GM12878 (cell line): ENCODE measurements around the gene NOS3. TPM values are rescaled to one million over a fixed set of nuclear protein-coding genes. Genes with fewer than 3 reads are reported as not detected.

ENCODE experiments used
- ATAC-seq: fragments of 200-7000 bp; cut with Tn5 transposase; 3 replicates; pipeline ENCODE4 v1.9.1; 2020; ENCODE audit warnings: mild to moderate bottlenecking, moderate library complexity
- BruUV-seq: library from RNA; stranded (reverse); fragments of 400-500 nt; replicated peaks from 2 replicates; lab custom pipeline; 2021; lab: Mats Ljungman, UMichigan
- CTCF ChIA-PET: fragments of 300-600 bp; sonication (Branson Sonifier 250); formaldehyde crosslinking; extraction: SDS; loops from one replicate; lab custom pipeline; 2021; ENCODE audit warnings: inconsistent platforms; lab: Yijun Ruan, JAX
- POLR2A ChIA-PET: fragments of 350-600 bp; formaldehyde crosslinking; extraction: SDS; loops from one replicate; lab custom pipeline; 2021; ENCODE audit warnings: inconsistent platforms; lab: Charles Lee
- RAD21 ChIA-PET: fragments of 300-600 bp; sonication (Branson Sonifier 250); formaldehyde crosslinking; loops from one replicate; lab custom pipeline; 2023; ENCODE audit warnings: antibody characterized with exemption; ENCODE audit not compliant: unreplicated experiment; lab: Charles Lee
- SMC1A ChIA-PET: fragments of 300-600 bp; sonication (Branson Sonifier 250); formaldehyde crosslinking; loops from one replicate; lab custom pipeline; 2023; ENCODE audit not compliant: unreplicated experiment, uncharacterized antibody; lab: Charles Lee
- DNase-seq: peaks from one replicate; pipeline ENCODE4 v3.0.0-alpha.2; 2011; ENCODE audit warnings: low read depth, low spot score
- FAIRE-seq: peaks from 3 replicates; lab custom pipeline; 2011; peaks lifted over from hg19 to GRCh38; lab: Jason Lieb, UNC
- H2AFZ ChIP-seq: 2 replicates; pipeline ENCODE4 v1.6.0; 2011; ENCODE audit warnings: low read depth, low read length, control low read depth; ENCODE audit not compliant: control insufficient read depth
- H3K27ac ChIP-seq: 2 replicates; pipeline ENCODE4 v1.5.1; 2011; ENCODE audit warnings: control low read depth; ENCODE audit not compliant: control insufficient read depth, insufficient read depth
- H3K27me3 ChIP-seq, 2 experiments: replicated peaks in 1 of 2; 2 replicates each; pipeline versions ENCODE4 v1.6.0 to v1.6.1; 2011; ENCODE audit warnings: low read length in 1 of 2; ENCODE audit not compliant: control insufficient read depth in 2 of 2, insufficient read depth in 2 of 2
- H3K36me3 ChIP-seq, 2 experiments: 2 replicates each; pipeline ENCODE4 v1.5.1; 2011; ENCODE audit warnings: low read length in 1 of 2; ENCODE audit not compliant: control insufficient read depth in 2 of 2, insufficient read depth in 2 of 2
- H3K4me1 ChIP-seq: 2 replicates; pipeline ENCODE4 v1.6.1; 2011; ENCODE audit warnings: mild to moderate bottlenecking, low read length, moderate library complexity, mixed read lengths; ENCODE audit not compliant: control insufficient read depth, insufficient read depth
- H3K4me2 ChIP-seq: 2 replicates; pipeline ENCODE4 v1.6.0; 2011; ENCODE audit warnings: control low read depth; ENCODE audit not compliant: control insufficient read depth, insufficient read depth
- H3K4me3 ChIP-seq: fragments of 200-600 bp; sonication (generic); 2 replicates; pipeline ENCODE4 v1.5.1; 2016
- H3K79me2 ChIP-seq: 2 replicates; pipeline ENCODE4 v1.6.0; 2011; ENCODE audit warnings: low read length; ENCODE audit not compliant: control insufficient read depth, insufficient read depth
- H3K9ac ChIP-seq: 2 replicates; pipeline ENCODE4 v1.8.0; 2011; ENCODE audit warnings: low read length, control low read depth, mixed read lengths; ENCODE audit not compliant: control insufficient read depth, insufficient read depth
- H3K9me3 ChIP-seq: replicated peaks from 3 replicates; pipeline ENCODE4 v1.5.1; 2011; ENCODE audit warnings: mild to moderate bottlenecking, low read length; ENCODE audit not compliant: control insufficient read depth, insufficient read depth
- H4K20me1 ChIP-seq: 2 replicates; pipeline ENCODE4 v1.6.0; 2011; ENCODE audit not compliant: control insufficient read depth, insufficient read depth
- CREM ChIP-seq: IDR thresholded peaks from 2 replicates; pipeline ENCODE4 v1.6.1; 2014; ENCODE audit warnings: antibody characterized with exemption, low read depth
- GATAD2B ChIP-seq: fragments of 450-650 bp; conservative IDR thresholded peaks from 2 replicates; pipeline ENCODE4 v1.6.1; 2017; ENCODE audit warnings: low read depth, mild to moderate bottlenecking, moderate library complexity
- IRF5 ChIP-seq: fragments of 450-650 bp; IDR thresholded peaks from 2 replicates; pipeline ENCODE4 v1.6.1; 2017; ENCODE audit warnings: borderline replicate concordance
- MLLT1 ChIP-seq: fragments of 450-650 bp; IDR thresholded peaks from 2 replicates; pipeline ENCODE4 v1.6.1; 2016; ENCODE audit warnings: mild to moderate bottlenecking
- POLR2AphosphoS5 ChIP-seq: IDR thresholded peaks from 2 replicates; pipeline ENCODE4 v1.6.1; 2011; ENCODE audit warnings: mild to moderate bottlenecking, low read length, inconsistent platforms
- USF1 ChIP-seq: IDR thresholded peaks from 2 replicates; pipeline ENCODE4 v1.6.1; 2011; ENCODE audit warnings: borderline replicate concordance, low read depth, mild to moderate bottlenecking, moderate library complexity, mixed read lengths, low read length; ENCODE audit not compliant: insufficient read depth; ENCODE audit errors: extremely low read length
- WGBS: methylation state at CpG from one replicate; pipeline ENCODE4 v1.1.6; 2016; ENCODE audit warnings: low lambda C conversion rate; ENCODE audit not compliant: insufficient replicate concordance, insufficient coverage; ENCODE audit errors: missing lambda C conversion rate; 5-methylcytosine and 5-hydroxymethylcytosine counted together
- in situ Hi-C: fragments of 300-500 bp; cut with MboI; formaldehyde crosslinking; loops from 9 replicates; pipeline ENCODE4 v1.14.3; 2018; ENCODE audit warnings: mixed read lengths
- intact Hi-C: fragments of 100-400 bp; cut with micrococcal nuclease; formaldehyde crosslinking; loops from one replicate; pipeline ENCODE4 v1.14.2; 2022; ENCODE audit not compliant: unreplicated experiment
- polyA plus RNA-seq, 11 experiments: library from polyadenylated mRNA; depleted of rRNA in 4 of 11; unstranded in 6 of 11; stranded (reverse) in 5 of 11; fragments of >200 nt; fragmentation: Nextera tagmentation in 4 of 11; fragmentation: Illumina TruSeq in 1 of 11; extraction: Ambion mirVana in 4 of 11; extraction: Trizol in 1 of 11; gene quantifications; 1 replicate in 1 of 11; 2 replicates in 10 of 11; pipeline versions ENCODE4 v1.2.1 to v1.2.3, GENCODE V29; 2011 to 2016; ENCODE audit warnings: inconsistent platforms in 2 of 11, missing spikeins in 2 of 11, low read depth in 1 of 11
- total RNA-seq, 4 experiments: library from RNA; depleted of rRNA in 3 of 4; stranded (reverse); fragments of >200 nt in 3 of 4; fragmentation: Illumina TruSeq in 1 of 4; extraction: Trizol in 1 of 4; gene quantifications; 2 replicates each; pipeline versions ENCODE4 v1.2.1 to v1.2.3, GENCODE V29; 2013 to 2021
- TF ChIP-seq, protein P1 (sequence below): fragments of 450-650 bp; IDR thresholded peaks from 2 replicates; pipeline ENCODE4 v1.6.1; 2016; ENCODE audit warnings: mild to moderate bottlenecking, moderate library complexity, borderline replicate concordance

The NOS3 gene
- total and polyA plus RNA-seq, 10 of the 15 experiments (the other 5 are each of a cell fraction or from before 2014, with no cell fraction given): 0.06 to 0.92 (median 0.30) TPM; not detected in 3

GRCh38 chr7:150959081-150959480 lies 31.7 kb upstream of the NOS3 start (continued):
- TF ChIP-seq, protein P1, sequence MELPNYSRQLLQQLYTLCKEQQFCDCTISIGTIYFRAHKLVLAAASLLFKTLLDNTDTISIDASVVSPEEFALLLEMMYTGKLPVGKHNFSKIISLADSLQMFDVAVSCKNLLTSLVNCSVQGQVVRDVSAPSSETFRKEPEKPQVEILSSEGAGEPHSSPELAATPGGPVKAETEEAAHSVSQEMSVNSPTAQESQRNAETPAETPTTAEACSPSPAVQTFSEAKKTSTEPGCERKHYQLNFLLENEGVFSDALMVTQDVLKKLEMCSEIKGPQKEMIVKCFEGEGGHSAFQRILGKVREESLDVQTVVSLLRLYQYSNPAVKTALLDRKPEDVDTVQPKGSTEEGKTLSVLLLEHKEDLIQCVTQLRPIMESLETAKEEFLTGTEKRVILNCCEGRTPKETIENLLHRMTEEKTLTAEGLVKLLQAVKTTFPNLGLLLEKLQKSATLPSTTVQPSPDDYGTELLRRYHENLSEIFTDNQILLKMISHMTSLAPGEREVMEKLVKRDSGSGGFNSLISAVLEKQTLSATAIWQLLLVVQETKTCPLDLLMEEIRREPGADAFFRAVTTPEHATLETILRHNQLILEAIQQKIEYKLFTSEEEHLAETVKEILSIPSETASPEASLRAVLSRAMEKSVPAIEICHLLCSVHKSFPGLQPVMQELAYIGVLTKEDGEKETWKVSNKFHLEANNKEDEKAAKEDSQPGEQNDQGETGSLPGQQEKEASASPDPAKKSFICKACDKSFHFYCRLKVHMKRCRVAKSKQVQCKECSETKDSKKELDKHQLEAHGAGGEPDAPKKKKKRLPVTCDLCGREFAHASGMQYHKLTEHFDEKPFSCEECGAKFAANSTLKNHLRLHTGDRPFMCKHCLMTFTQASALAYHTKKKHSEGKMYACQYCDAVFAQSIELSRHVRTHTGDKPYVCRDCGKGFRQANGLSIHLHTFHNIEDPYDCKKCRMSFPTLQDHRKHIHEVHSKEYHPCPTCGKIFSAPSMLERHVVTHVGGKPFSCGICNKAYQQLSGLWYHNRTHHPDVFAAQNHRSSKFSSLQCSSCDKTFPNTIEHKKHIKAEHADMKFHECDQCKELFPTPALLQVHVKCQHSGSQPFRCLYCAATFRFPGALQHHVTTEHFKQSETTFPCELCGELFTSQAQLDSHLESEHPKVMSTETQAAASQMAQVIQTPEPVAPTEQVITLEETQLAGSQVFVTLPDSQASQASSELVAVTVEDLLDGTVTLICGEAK: no peak
- TF ChIP-seq CREM: no peak

DNA sequence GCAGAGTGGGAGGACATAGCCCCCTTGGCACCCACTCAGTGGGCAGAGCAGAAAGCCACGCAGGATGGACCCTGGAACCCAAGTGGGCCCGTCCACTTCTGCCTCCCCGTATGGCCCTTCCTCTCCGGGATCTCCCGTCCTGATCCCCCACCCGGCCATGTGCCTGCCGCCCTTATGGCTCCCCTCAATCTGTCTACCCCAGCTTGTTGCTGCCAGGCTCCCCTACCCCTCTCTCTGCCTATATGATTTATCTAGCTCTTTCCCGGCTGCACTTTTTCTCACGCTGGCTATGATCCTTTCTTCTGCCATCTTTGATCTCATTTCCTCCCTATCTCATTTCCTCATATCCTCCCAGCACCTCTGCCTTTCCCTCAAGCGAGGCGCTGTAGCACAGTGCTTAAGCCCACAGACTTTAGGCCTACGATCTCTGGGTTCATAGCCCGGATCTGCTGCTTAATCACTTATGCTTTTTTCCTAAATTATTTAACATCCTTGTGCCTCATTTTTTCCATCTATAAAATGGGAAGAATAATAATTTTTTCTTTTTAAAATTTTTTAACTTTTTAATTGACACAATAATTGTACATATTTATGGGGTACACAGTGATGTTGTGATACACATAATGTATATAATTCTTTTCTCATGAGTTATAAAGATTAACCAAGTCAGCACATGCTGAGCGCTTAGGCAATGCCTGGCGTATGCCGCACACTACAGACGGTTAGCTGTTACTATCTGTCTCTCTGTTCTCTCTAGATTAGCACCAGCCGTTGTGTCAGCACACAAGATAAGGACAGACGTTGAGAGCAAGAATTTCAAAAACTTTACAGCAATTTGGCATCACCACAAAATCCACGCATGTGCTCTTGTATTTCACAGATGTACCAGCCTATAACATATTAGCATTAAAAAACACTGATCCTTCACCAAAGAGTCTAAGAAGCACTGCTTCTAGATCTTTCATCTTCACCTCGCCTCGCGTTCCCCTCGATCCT lies 30.8 kb upstream of the NOS3 start:
- intact Hi-C loops: no loop called here
- H2AFZ ChIP-seq: no peak overlapping the region
- SMC1A ChIA-PET: no interaction called here
- no peaks in the 10 kb centered on the region for H4K20me1 ChIP-seq
- DNase-seq: no peak
- H3K27ac ChIP-seq: no peak overlapping the region
- POLR2A ChIA-PET: interaction anchor here (0.5 kb wide), 2 partner anchors 51 to 555 kb away, joined by 3 read pairs; no protein-coding TSS in a partner anchor
- WGBS: 46% methylated on average over 24 of the region's 24 CpGs
- no peak overlapping the region for H3K4me3 ChIP-seq
- no peaks in the 10 kb centered on the region for H3K36me3 ChIP-seq
- H3K27me3 ChIP-seq: no peaks in the 10 kb centered on the region; a peak in 2 of 4 replicates
- H3K9me3 ChIP-seq: no peaks in the 10 kb centered on the region
- ATAC-seq: no peak
- CTCF ChIA-PET: interaction anchor here (0.7 to 2.7 kb wide), 5 partner anchors 25 to 62 kb away, joined by 3 to 7 read pairs (median 3); no protein-coding TSS in a partner anchor
- no peaks in the 10 kb centered on the region for H3K79me2 ChIP-seq
- BruUV-seq: no TSS peak
- H3K4me1 ChIP-seq: no peaks in the 10 kb centered on the region
- H3K4me2 ChIP-seq: no peak overlapping the region
- in situ Hi-C loops: no loop called here
- FAIRE-seq: no peak
- RAD21 ChIA-PET: no interaction called here
- H3K9ac ChIP-seq: no peak overlapping the region
- TF ChIP-seq GATAD2B: no peak
- no peak for TF ChIP-seq POLR2AphosphoS5
- no peak for TF ChIP-seq USF1
- no peak for TF ChIP-seq IRF5
- TF ChIP-seq MLLT1: no peak
